B cell (primary cell): ENCODE results near the gene BOC. TPM values are rescaled to one million over a fixed set of nuclear protein-coding genes. Genes with fewer than 3 reads are reported as not detected.

Experiments used
- ATAC-seq: fragments of 200-7000 bp; cut with Tn5 transposase; one replicate; pipeline ENCODE4 v1.10.0; 2021; ENCODE audit warnings: low read depth, mild to moderate bottlenecking, moderate number of reproducible peaks, moderate library complexity
- CTCF ChIA-PET: fragments of 350-600 bp; sonication (Branson Sonifier 250); formaldehyde crosslinking; loops from one replicate; lab custom pipeline; 2021; ENCODE audit warnings: antibody characterized with exemption, inconsistent platforms; lab: Charles Lee
- POLR2A ChIA-PET: fragments of 350-600 bp; sonication (Branson Sonifier 250); formaldehyde crosslinking; loops from one replicate; lab custom pipeline; 2021; ENCODE audit warnings: antibody characterized with exemption; lab: Charles Lee
- DNase-seq: peaks from one replicate; pipeline ENCODE4 v3.0.0; 2013
- H2AFZ ChIP-seq: 2 replicates; pipeline ENCODE4 v1.6.1; 2012; ENCODE audit warnings: mild to moderate bottlenecking, low read depth, low read length; ENCODE audit not compliant: insufficient read depth, poor library complexity, severe bottlenecking
- H3K27ac ChIP-seq, 2 donors: 1 replicate in 1 of 2; 2 replicates in 1 of 2; pipeline ENCODE4 v1.5.1; 2012 to 2013; ENCODE audit warnings: low read length in 2 of 2, mild to moderate bottlenecking in 2 of 2, moderate library complexity in 1 of 2
- H3K27me3 ChIP-seq, 4 experiments: fragments of 200-600 bp in 1 of 4; sonication (generic) in 1 of 4; replicated peaks in 1 of 4; 1 replicate in 2 of 4; 2 replicates in 2 of 4; pipeline versions ENCODE4 v1.6.1 to v1.7.0; 2013 to 2016; ENCODE audit warnings: low read length in 3 of 4, mild to moderate bottlenecking in 2 of 4, mixed read lengths in 1 of 4, moderate library complexity in 1 of 4; ENCODE audit not compliant: insufficient read depth in 4 of 4, control insufficient read depth in 3 of 4; ENCODE audit errors: control extremely low read depth in 1 of 4
- H3K36me3 ChIP-seq, 2 experiments: replicated peaks in 1 of 2; 1 replicate in 1 of 2; 2 replicates in 1 of 2; pipeline versions ENCODE4 v1.6.1 to v1.7.1; 2013; ENCODE audit warnings: low read length in 1 of 2; ENCODE audit not compliant: insufficient read depth in 2 of 2, control insufficient read depth in 1 of 2; ENCODE audit errors: control extremely low read depth in 1 of 2, extremely low read depth in 1 of 2
- H3K4me1 ChIP-seq, 2 donors: fragments of 200-600 bp in 1 of 2; sonication (generic) in 1 of 2; 1 replicate in 1 of 2; 2 replicates in 1 of 2; pipeline versions ENCODE4 v1.5.1 to v1.6.1; 2013 to 2017; ENCODE audit warnings: low read length in 2 of 2; ENCODE audit not compliant: control insufficient read depth in 2 of 2, insufficient read depth in 2 of 2
- H3K4me2 ChIP-seq: replicated peaks from 2 replicates; pipeline ENCODE3; 2012; ENCODE audit warnings: mild to moderate bottlenecking, low read depth, low read length; ENCODE audit not compliant: poor library complexity, severe bottlenecking
- H3K4me3 ChIP-seq, 5 experiments: fragments of 200-600 bp in 1 of 5; sonication (generic) in 1 of 5; 1 replicate in 3 of 5; 2 replicates in 2 of 5; pipeline versions ENCODE4 v1.5.1 to v1.7.0; 2011 to 2016; ENCODE audit warnings: low read length in 4 of 5, mild to moderate bottlenecking in 4 of 5, low read depth in 2 of 5, control low read depth in 1 of 5, moderate library complexity in 1 of 5; ENCODE audit not compliant: insufficient read depth in 1 of 5; ENCODE audit errors: control extremely low read depth in 1 of 5, extremely low read depth in 1 of 5
- H3K79me2 ChIP-seq: fragments of 200-600 bp; sonication (generic); one replicate; pipeline ENCODE4 v1.6.0; 2016; ENCODE audit warnings: low read length; ENCODE audit not compliant: control insufficient read depth, insufficient read depth
- H3K9ac ChIP-seq: fragments of 200-600 bp; sonication (generic); 2 replicates; pipeline ENCODE4 v1.6.1; 2017; ENCODE audit warnings: mild to moderate bottlenecking, low read length, moderate library complexity
- H3K9me3 ChIP-seq, 3 donors: one replicate each; pipeline versions ENCODE4 v1.6.1 to v1.7.1; 2013; ENCODE audit warnings: low read length in 2 of 3; ENCODE audit not compliant: control insufficient read depth in 2 of 3, insufficient read depth in 1 of 3; ENCODE audit errors: control extremely low read depth in 1 of 3
- H4K20me1 ChIP-seq: 2 replicates; pipeline ENCODE4 v1.6.0; 2012; ENCODE audit warnings: mild to moderate bottlenecking, low read length; ENCODE audit not compliant: insufficient read depth, control insufficient read depth, poor library complexity, severe bottlenecking
- H3K27ac Mint-ChIP-seq: one replicate; pipeline ENCODE4 v1.8.0; 2021; ENCODE audit warnings: mixed read lengths
- H3K27me3 Mint-ChIP-seq: one replicate; pipeline ENCODE4 v1.8.0; 2021; ENCODE audit warnings: mixed read lengths
- H3K4me1 Mint-ChIP-seq: one replicate; pipeline ENCODE4 v1.8.0; 2021; ENCODE audit warnings: mixed read lengths
- H3K4me3 Mint-ChIP-seq: one replicate; pipeline ENCODE4 v1.8.0; 2021; ENCODE audit warnings: mixed read lengths
- H3K9me3 Mint-ChIP-seq: one replicate; pipeline ENCODE4 v1.8.0; 2022; ENCODE audit warnings: mixed read lengths; ENCODE audit not compliant: insufficient read depth
- CTCF ChIP-seq: fragments of 200-600 bp; IDR thresholded peaks from one replicate; pipeline ENCODE4 v1.8.0; 2022; ENCODE audit warnings: antibody characterized with exemption, mild to moderate bottlenecking
- EZH2 ChIP-seq: IDR thresholded peaks from 2 replicates; pipeline ENCODE4 v1.6.1; 2012; ENCODE audit warnings: borderline replicate concordance, low read depth, mild to moderate bottlenecking, moderate library complexity, low read length; ENCODE audit not compliant: insufficient read depth, poor library complexity, severe bottlenecking
- WGBS: methylation state at CpG from one replicate; pipeline ENCODE4 v1.1.5; 2013; ENCODE audit warnings: missing lambda C conversion rate; ENCODE audit not compliant: insufficient coverage; 5-methylcytosine and 5-hydroxymethylcytosine counted together
- intact Hi-C: fragments of 100-400 bp; cut with micrococcal nuclease; formaldehyde crosslinking; loops from one replicate; pipeline ENCODE4 v1.10.0; 2022
- polyA plus RNA-seq: library from polyadenylated mRNA; depleted of rRNA; stranded (reverse); fragments of >200 nt; gene quantifications from 2 replicates; pipeline ENCODE4 v1.2.3, GENCODE V29; 2012
- total RNA-seq, 2 donors: library from RNA; stranded (reverse); fragments of 120-200 nt in 1 of 2; gene quantifications; 1 replicate in 1 of 2; 2 replicates in 1 of 2; pipeline versions ENCODE4 v1.2.3 to v1.2.4, GENCODE V29; 2013 to 2022

BOC gene
- total and polyA plus RNA-seq, 2 donors (not counting 1 experiment from before 2014, with no cell fraction given) = 0.12 to 2.0 TPM

- peaks cover 11% of the 10 kb centered on the region for H3K27me3 Mint-ChIP-seq
- H3K4me2 ChIP-seq = no peak overlapping the region
- CTCF ChIA-PET = no interaction called here
Observed at GRCh38 chr3:113222451-113223086, 11.2 kb downstream of the BOC start.

More at GRCh38 chr3:113222451-113223086, 11.2 kb downstream of the BOC start:
- no peak overlapping the region for H3K27ac Mint-ChIP-seq
- no peak overlapping the region for H3K9ac ChIP-seq
- peaks cover 11% of the 10 kb centered on the region for H3K4me1 Mint-ChIP-seq
- H3K79me2 ChIP-seq = no peaks in the 10 kb centered on the region
- ATAC-seq (no peak), DNase-seq (no peak)
- intact Hi-C loops = no loop called here
- no peak for TF ChIP-seq EZH2
- TF ChIP-seq CTCF = no peak
- H3K27me3 ChIP-seq = no peaks in the 10 kb centered on the region
- H3K4me3 Mint-ChIP-seq = no peak overlapping the region
- POLR2A ChIA-PET = no interaction called here
- no peak overlapping the region for H2AFZ ChIP-seq
- WGBS = 50% methylated on average over 7 of the region's 10 CpGs
- H3K4me3 ChIP-seq = no peak overlapping the region
- no peak overlapping the region for H3K27ac ChIP-seq
- no peaks in the 10 kb centered on the region for H4K20me1 ChIP-seq
- peaks cover 9% of the 10 kb centered on the region in 2 donors for H3K4me1 ChIP-seq
- no peaks in the 10 kb centered on the region for H3K36me3 ChIP-seq
- H3K9me3 Mint-ChIP-seq = no peaks in the 10 kb centered on the region
- H3K9me3 ChIP-seq = no peaks in the 10 kb centered on the region
